Measurements from ENCODE around the gene COL11A2.
"Not testable (repeated sequence)": the region's sequence is repeated elsewhere in the genome, so short reads cannot be mapped to it uniquely, and the experiment has no call there.

The COL11A2 gene

DNA sequence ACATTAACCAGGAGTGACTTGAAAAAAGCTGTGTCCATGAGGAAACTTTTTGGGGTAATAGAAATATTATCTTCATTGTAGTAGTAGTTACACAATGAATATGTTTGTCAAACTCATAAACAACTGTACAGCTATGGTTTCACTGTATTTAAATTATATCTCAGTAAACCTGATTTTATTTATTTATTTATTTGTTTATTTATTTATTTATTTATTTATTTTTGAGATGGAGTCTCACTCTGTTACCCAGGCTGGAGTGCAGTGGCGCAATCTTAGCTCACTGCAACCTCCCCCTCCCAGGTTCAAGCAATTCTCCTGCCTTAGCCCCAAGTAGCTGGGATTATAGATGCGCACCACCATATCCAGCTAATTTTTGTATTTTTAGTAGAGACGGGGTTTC lies 41.7 kb downstream of the COL11A2 start:
- H3K4me3 ChIP-seq (ENCODE audit: extremely low read depth, insufficient read depth, low read length, poor library complexity, severe bottlenecking); H3K4me1 ChIP-seq (ENCODE audit: control insufficient read depth, insufficient read depth, low read length, poor library complexity, severe bottlenecking); H3K36me3 ChIP-seq (ENCODE audit: control insufficient read depth, insufficient read depth, low read length); H3K27ac ChIP-seq (ENCODE audit: low read depth, low read length, severe bottlenecking); H3K9me3 ChIP-seq (ENCODE audit: control insufficient read depth, low read length): not testable (repeated sequence)
- WGBS, 2 experiments (ENCODE audit: insufficient coverage in 2 of 2): 87 to 100% methylated on average over 1 to 3 of the region's 3 CpGs

DNA sequence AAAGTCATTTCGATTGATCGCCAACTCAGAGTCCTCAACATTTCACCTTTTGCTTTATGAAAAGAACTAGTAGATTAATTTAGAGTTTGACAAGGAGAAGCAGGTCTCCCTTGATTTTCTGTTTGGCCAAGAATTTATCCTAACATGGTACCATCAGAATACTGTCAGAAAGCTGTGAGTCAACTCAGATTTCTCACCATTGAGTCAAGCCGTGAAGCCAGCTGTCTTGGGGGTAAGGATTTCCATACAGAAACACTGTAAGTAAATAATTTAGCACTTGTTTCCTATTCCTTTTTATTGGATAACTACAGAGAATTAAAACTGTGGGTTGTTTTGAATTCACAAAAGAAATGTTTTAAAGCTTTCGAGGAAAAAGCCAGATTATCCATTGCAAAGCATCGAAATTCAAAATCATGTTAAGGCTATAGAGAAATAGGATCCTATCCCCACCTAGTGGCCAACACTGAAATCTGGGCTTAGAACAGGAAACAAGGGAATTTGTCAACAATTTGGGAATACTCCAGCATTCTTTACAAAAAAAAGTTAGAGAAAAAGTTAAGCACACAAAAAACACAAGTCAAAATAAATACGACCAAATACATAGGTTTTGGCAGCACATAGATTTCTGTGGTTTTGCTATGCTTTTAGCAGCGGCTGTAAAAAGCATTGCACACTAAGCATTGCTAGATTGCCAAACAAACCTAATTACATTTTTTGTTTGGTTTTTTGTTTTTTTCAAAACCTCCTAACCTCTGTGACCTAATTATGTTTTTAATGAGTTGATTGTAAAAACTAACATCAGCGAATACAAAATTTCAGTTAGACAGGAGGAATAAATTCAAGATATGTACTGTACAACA lies 44.2 kb downstream of the COL11A2 start:
- H3K4me1 ChIP-seq (ENCODE audit: control insufficient read depth, insufficient read depth, low read length, poor library complexity, severe bottlenecking): no peaks in the 10 kb centered on the region
- WGBS, 2 experiments (ENCODE audit: insufficient coverage in 2 of 2): 40 to 92% methylated on average over 1 to 2 of the region's 8 CpGs
- no peaks in the 10 kb centered on the region for H3K36me3 ChIP-seq (ENCODE audit: control insufficient read depth, insufficient read depth, low read length)
- no peak overlapping the region for H3K27ac ChIP-seq (ENCODE audit: low read depth, low read length, severe bottlenecking)
- peaks cover 6% of the 10 kb centered on the region for H3K9me3 ChIP-seq (ENCODE audit: control insufficient read depth, low read length)
- H3K4me3 ChIP-seq (ENCODE audit: extremely low read depth, insufficient read depth, low read length, poor library complexity, severe bottlenecking): no peak overlapping the region

DNA sequence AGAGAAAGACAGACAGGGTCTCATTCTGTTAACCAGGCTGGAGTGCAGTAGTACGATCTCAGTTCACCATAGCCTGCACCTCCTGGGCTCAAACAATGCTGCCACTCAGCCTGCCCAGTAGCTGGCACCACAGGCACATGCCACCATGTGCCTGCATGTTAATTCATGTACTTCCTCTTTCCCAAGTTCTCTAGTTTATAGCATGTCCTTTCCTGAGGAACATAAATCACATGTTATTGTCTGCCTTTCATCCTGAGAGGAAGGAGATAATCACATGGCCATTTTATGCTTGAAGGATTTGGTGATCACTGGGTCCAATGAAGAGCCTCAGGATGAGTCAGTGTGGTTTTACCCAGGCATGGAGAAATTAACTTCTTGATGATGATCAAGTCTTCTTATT lies 47.9 kb downstream of the COL11A2 start:
- Histone ChIP-seq H3K9me3 (ENCODE audit: control insufficient read depth, low read length) (peaks cover 3% of the 10 kb centered on the region), H3K36me3 (ENCODE audit: control insufficient read depth, insufficient read depth, low read length) (no peaks in the 10 kb centered on the region), H3K4me3 (ENCODE audit: extremely low read depth, insufficient read depth, low read length, poor library complexity, severe bottlenecking) (no peak overlapping the region), H3K4me1 (ENCODE audit: control insufficient read depth, insufficient read depth, low read length, poor library complexity, severe bottlenecking) (no peaks in the 10 kb centered on the region), H3K27ac (ENCODE audit: low read depth, low read length, severe bottlenecking) (no peak overlapping the region)
- WGBS, 2 experiments (ENCODE audit: insufficient coverage in 2 of 2): 60 to 71% methylated on average over 1 of the region's 1 CpG

DNA sequence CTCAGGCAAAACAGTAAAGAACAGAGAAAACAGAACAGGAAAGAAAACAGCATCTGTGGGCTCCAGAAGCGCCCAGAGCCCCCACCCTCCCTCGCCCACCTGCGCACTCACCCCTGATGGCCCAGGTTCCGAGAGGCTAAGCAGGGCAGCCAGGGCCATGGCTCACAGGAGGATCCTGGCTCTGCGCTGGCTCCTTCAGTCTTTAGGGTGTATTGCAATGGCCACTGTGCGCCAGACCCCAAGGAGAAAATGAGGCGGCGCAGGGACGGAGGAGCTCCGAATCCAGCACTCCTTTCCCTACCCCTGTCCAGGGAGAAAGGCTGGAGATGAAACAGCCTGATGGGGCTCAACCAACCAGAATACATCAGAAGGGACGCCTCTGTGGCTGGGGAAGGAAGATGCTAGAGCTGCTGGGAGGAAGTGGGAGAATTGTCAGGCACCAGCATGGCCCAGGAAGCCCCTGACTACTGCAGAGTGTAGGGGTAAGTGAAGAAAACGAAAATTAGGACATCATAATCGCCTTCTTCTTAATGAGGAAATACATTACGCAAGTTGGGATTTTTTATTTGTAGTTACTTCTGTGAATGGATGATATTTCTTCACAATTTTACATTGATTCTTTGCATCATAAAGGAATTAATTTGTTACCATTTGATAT lies 49.0 kb downstream of the COL11A2 start:
- no peaks in the 10 kb centered on the region for H3K4me1 ChIP-seq (ENCODE audit: control insufficient read depth, insufficient read depth, low read length, poor library complexity, severe bottlenecking)
- no peak overlapping the region for H3K27ac ChIP-seq (ENCODE audit: low read depth, low read length, severe bottlenecking)
- no peak overlapping the region for H3K4me3 ChIP-seq (ENCODE audit: extremely low read depth, insufficient read depth, low read length, poor library complexity, severe bottlenecking)
- H3K36me3 ChIP-seq (ENCODE audit: control insufficient read depth, insufficient read depth, low read length): no peaks in the 10 kb centered on the region
- H3K9me3 ChIP-seq (ENCODE audit: control insufficient read depth, low read length): peaks cover 3% of the 10 kb centered on the region
- WGBS, 2 experiments (ENCODE audit: insufficient coverage in 2 of 2): 92% methylated on average over 2 to 6 of the region's 14 CpGs

DNA sequence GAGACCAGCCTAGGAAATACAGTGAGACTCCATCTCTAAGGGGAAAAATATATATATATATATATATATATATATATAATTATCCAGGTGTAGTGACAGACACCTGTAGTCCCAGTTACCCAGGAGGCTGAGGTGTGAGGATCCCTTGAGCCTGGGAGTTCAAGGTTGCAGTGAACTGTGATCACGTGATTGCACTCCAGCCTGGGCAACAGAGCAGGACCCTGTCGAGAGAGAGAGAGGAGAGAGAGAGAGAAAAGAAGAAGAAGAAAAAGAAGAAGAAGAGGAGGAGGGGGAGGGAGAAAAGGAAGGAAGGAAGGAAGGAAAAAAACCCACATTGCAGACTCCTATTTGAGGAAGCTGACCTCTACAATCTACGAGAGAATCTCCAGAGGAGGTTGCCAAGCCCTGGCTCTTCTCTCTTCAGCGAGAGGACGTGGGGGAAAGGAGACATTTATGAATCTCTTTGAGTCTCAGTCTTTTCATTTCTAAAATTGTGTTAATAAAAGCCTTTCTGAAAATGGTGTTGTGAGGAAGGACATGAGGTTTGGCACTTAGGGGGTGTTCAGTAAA lies 49.7 kb downstream of the COL11A2 start:
- H3K4me1 ChIP-seq (ENCODE audit: control insufficient read depth, insufficient read depth, low read length, poor library complexity, severe bottlenecking): no peaks in the 10 kb centered on the region
- 100% methylated on average over 1 of the region's 5 CpGs; no CpG with 5 or more reads in 1 of the 2 experiments for WGBS, 2 experiments (ENCODE audit: insufficient coverage in 2 of 2)
- peaks cover 3% of the 10 kb centered on the region for H3K9me3 ChIP-seq (ENCODE audit: control insufficient read depth, low read length)
- H3K36me3 ChIP-seq (ENCODE audit: control insufficient read depth, insufficient read depth, low read length): no peaks in the 10 kb centered on the region
- no peak overlapping the region for H3K4me3 ChIP-seq (ENCODE audit: extremely low read depth, insufficient read depth, low read length, poor library complexity, severe bottlenecking)
- H3K27ac ChIP-seq (ENCODE audit: low read depth, low read length, severe bottlenecking): no peak overlapping the region

DNA sequence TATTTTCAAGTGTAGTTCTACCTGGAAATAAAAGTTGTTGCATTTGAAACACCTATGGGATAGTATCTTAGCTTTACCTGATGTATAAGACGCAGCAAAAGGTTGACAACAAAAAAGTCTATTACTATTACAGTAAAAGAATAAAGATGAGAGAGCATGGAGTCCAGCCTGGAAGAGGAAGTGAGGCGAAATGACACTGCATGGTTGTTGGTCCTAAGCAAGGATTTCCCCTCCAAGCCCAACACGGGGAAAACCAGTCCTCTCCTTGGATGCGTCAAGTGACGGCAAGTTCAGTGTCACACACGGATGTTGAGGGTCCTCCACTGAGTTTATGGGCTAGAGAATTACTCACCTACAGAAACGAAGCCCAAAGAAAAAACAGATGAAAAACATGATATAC lies 51.7 kb downstream of the COL11A2 start:
- Histone ChIP-seq H3K4me3 (ENCODE audit: extremely low read depth, insufficient read depth, low read length, poor library complexity, severe bottlenecking) (no peak overlapping the region), H3K4me1 (ENCODE audit: control insufficient read depth, insufficient read depth, low read length, poor library complexity, severe bottlenecking) (no peaks in the 10 kb centered on the region), H3K9me3 (ENCODE audit: control insufficient read depth, low read length) (peaks cover 3% of the 10 kb centered on the region), H3K27ac (ENCODE audit: low read depth, low read length, severe bottlenecking) (no peak overlapping the region), H3K36me3 (ENCODE audit: control insufficient read depth, insufficient read depth, low read length) (no peaks in the 10 kb centered on the region)
- 78 to 91% methylated on average over 5 of the region's 7 CpGs for WGBS, 2 experiments (ENCODE audit: insufficient coverage in 2 of 2)

DNA sequence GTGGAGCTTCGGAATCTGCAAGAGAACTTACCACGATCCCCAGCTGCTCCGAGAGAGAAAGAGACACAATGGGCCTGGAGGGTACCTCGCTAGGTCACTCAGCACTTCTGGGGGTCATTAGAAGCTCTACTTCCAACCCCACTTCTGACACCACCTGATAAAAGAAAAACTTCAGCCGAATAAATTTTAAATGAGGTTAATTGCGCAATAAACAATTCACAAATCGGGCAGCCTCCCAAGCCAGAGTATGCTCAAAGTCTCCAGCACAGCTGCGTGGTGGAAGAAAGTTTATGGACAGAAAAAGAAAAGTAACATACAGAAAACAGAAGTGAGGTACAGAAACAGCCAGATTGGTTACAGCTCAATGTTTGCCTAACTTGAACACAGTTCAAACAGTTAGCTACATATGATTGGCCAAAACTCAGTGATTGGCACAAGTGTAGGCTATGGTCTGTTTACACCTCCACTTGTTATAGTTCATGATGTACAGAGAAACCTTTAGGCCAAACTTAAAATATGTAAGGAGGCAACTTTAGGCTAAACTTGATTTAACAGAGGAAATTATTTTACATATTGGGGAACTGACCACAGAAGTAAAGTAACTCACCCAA lies 52.6 kb downstream of the COL11A2 start:
- 72 to 85% methylated on average over 4 to 5 of the region's 8 CpGs for WGBS, 2 experiments (ENCODE audit: insufficient coverage in 2 of 2)
- H3K4me3 ChIP-seq (ENCODE audit: extremely low read depth, insufficient read depth, low read length, poor library complexity, severe bottlenecking): no peak overlapping the region
- no peaks in the 10 kb centered on the region for H3K36me3 ChIP-seq (ENCODE audit: control insufficient read depth, insufficient read depth, low read length)
- peaks cover 3% of the 10 kb centered on the region for H3K9me3 ChIP-seq (ENCODE audit: control insufficient read depth, low read length)
- H3K27ac ChIP-seq (ENCODE audit: low read depth, low read length, severe bottlenecking): no peak overlapping the region
- H3K4me1 ChIP-seq (ENCODE audit: control insufficient read depth, insufficient read depth, low read length, poor library complexity, severe bottlenecking): no peaks in the 10 kb centered on the region

DNA sequence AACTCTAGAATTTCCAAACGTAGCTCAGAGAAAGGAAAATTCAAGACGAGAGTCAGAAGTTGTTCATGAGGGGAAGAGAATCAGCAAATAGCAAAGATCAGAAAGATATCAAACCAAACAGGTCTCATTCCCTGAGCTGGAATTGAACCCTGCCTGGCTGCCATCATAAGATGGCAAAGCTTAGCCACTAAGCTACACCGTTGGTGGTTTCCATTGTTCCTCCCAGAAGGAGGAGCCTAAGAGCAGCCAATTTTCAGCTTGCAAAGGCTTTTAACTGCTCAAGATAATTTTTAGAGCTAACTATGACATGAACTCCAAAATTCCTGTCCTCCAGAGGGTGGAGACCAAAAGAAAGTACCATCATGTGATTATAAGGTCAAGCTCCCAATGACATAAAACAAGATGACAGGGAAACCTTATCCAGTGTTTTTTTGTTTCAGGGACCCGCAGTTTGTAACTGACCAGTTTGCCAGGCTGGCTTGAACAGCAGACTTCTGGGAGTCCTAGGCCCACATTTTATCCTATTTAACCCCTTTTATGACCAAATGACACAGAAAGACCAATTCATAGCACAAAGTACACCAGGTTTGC lies 55.9 kb downstream of the COL11A2 start:
- Histone ChIP-seq H3K9me3 (ENCODE audit: control insufficient read depth, low read length) (no peaks in the 10 kb centered on the region), H3K4me3 (ENCODE audit: extremely low read depth, insufficient read depth, low read length, poor library complexity, severe bottlenecking) (no peak overlapping the region), H3K36me3 (ENCODE audit: control insufficient read depth, insufficient read depth, low read length) (no peaks in the 10 kb centered on the region), H3K4me1 (ENCODE audit: control insufficient read depth, insufficient read depth, low read length, poor library complexity, severe bottlenecking) (no peaks in the 10 kb centered on the region), H3K27ac (ENCODE audit: low read depth, low read length, severe bottlenecking) (no peak overlapping the region)
- WGBS, 2 experiments (ENCODE audit: insufficient coverage in 2 of 2): 51 to 73% methylated on average over 3 to 4 of the region's 4 CpGs

DNA sequence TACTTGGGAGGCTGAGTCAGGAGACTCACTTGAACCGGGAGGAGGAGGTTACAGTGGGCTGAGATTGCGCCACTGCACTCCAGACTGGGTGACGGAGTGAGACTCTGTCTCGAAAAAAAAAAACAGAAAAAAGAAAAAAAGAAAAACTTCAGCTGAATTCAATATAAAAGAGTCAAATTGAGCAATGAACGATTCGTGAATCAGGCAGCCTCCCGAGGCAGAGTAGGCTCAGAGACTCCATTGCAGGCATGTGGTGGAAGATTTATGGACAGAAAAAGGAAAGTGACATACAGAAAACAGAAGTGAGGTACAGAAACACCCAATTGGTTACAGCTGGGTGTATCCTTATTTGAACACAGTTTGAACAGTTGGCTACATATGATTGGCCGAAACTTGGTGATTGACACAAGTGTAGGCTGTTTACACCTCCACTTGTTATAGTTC lies 60.2 kb downstream of the COL11A2 start:
- Histone ChIP-seq H3K36me3 (ENCODE audit: control insufficient read depth, insufficient read depth, low read length) (no peaks in the 10 kb centered on the region), H3K9me3 (ENCODE audit: control insufficient read depth, low read length) (no peaks in the 10 kb centered on the region), H3K4me3 (ENCODE audit: extremely low read depth, insufficient read depth, low read length, poor library complexity, severe bottlenecking) (no peak overlapping the region), H3K4me1 (ENCODE audit: control insufficient read depth, insufficient read depth, low read length, poor library complexity, severe bottlenecking) (no peaks in the 10 kb centered on the region), H3K27ac (ENCODE audit: low read depth, low read length, severe bottlenecking) (no peak overlapping the region)
- 42 to 70% methylated on average over 4 to 7 of the region's 8 CpGs for WGBS, 2 experiments (ENCODE audit: insufficient coverage in 2 of 2)

DNA sequence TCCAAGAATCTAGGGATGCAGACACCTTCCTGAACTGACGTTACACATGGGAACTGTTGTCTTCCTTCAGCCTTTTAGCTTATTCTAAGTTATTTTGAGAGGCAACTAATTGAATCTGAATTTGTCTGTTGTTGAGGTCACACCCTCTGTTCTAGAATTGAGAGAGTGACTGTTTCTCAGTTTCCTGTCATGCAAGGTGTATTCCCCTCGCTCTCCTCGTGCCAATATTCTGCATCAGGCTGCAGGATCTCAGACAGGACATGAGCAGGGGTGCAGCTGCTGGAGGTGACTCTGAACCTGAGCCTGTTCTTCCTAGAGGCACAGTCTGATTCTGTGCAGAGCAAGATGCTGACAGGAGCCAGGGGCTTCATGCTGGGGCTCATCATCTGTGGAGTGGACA lies 63.9 kb downstream of the COL11A2 start:
- peaks cover 12% of the 10 kb centered on the region for H3K9me3 ChIP-seq (ENCODE audit: control insufficient read depth, low read length)
- no peak overlapping the region for H3K4me3 ChIP-seq (ENCODE audit: extremely low read depth, insufficient read depth, low read length, poor library complexity, severe bottlenecking)
- no CpG with 5 or more reads among the region's 3 CpGs for WGBS, 2 experiments (ENCODE audit: insufficient coverage in 2 of 2)
- no peak overlapping the region for H3K27ac ChIP-seq (ENCODE audit: low read depth, low read length, severe bottlenecking)
- H3K36me3 ChIP-seq (ENCODE audit: control insufficient read depth, insufficient read depth, low read length): no peaks in the 10 kb centered on the region
- no peaks in the 10 kb centered on the region for H3K4me1 ChIP-seq (ENCODE audit: control insufficient read depth, insufficient read depth, low read length, poor library complexity, severe bottlenecking)
